Placental pericyte (primary cell): ENCODE results near the gene TOMM70. TPM values are rescaled to one million over a fixed set of nuclear protein-coding genes. Genes with fewer than 3 reads are reported as not detected.

Experiments used
- total RNA-seq: library from RNA; depleted of rRNA; stranded (reverse); fragments of >200 nt; gene quantifications from 2 replicates; pipeline ENCODE4 v1.2.3, GENCODE V29; 2012

TOMM70 gene
- 47.1 and 70.2 TPM in 2 replicates for total RNA-seq

GRCh38 chr3:100400780-100401673 is at the start of gene TOMM70, which contains the start of gene LNP1:
TSS of gene TOMM70 (minus strand) at chr3:100401089. CDS start at chr3:100400949, 140 bp downstream.
TSS of gene LNP1 (plus strand) at chr3:100401539. CDS start at chr3:100429730, 28,191 bp downstream.

GRCh38 chr3:100334488-100335351 is 66.2 kb downstream of the TOMM70 start, which contains the start of gene NIT2:
TSS of gene NIT2 (plus strand) at chr3:100334757. CDS start at chr3:100334792, 35 bp downstream.

Other genes with a start within 250 kb of the TOMM70 start
- gene TBC1D23, start 140.1 kb downstream of the TOMM70 start, total RNA-seq = 56.0 and 66.6 TPM in 2 replicates
- 10.9 and 22.9 TPM in 2 replicates for gene NIT2, start 66.3 kb downstream of the TOMM70 start, total RNA-seq
- gene LNP1, start 450 bp upstream of the TOMM70 start, total RNA-seq = 3.0 and 4.2 TPM in 2 replicates
- gene TMEM45A, start 91.5 kb upstream of the TOMM70 start, total RNA-seq = 28.0 and 33.6 TPM in 2 replicates
- not detected in 2 replicates for gene ADGRG7, start 208.5 kb upstream of the TOMM70 start, total RNA-seq